Measurements from ENCODE around the gene ZNF680.

- TF ChIP-seq CTCF (conservative IDR thresholded peaks at IDR 0.05; ENCODE audit: low read length) (no peak), EZH2phosphoT487 (IDR thresholded peaks at IDR 0.05; ENCODE audit: borderline replicate concordance) (no peak)
Measured at GRCh38 chr7:64611717-64612116, 48.8 kb upstream of the ZNF680 start.

Measured in Loucy (cell line).